WERI-Rb-1 (cell line): ENCODE results near the gene KRT80.

Experiments used
- DNase-seq: peaks from one replicate; pipeline ENCODE4 v3.0.0-alpha.2; 2020
- H3K27ac ChIP-seq: fragments of 250-450 bp; sonication (Bioruptor Pico); 2 replicates; pipeline ENCODE4 v1.5.1; 2020; ENCODE audit warnings: mild to moderate bottlenecking, moderate library complexity
- H3K27me3 ChIP-seq: fragments of 250-450 bp; sonication (Bioruptor Pico); 2 replicates; pipeline ENCODE4 v1.5.1; 2021; ENCODE audit warnings: mild to moderate bottlenecking, low read depth, moderate library complexity; ENCODE audit not compliant: insufficient read depth, severe bottlenecking
- H3K36me3 ChIP-seq: fragments of 250-450 bp; sonication (Bioruptor Pico); 2 replicates; pipeline ENCODE4 v1.5.1; 2020; ENCODE audit warnings: mild to moderate bottlenecking, moderate library complexity
- H3K4me3 ChIP-seq: 2 replicates; pipeline ENCODE4 v1.5.1; 2011; ENCODE audit warnings: low read depth, mild to moderate bottlenecking, control low read depth, low read length
- H3K9me3 ChIP-seq: fragments of 250-450 bp; sonication (Bioruptor Pico); 2 replicates; pipeline ENCODE4 v1.5.1; 2021; ENCODE audit warnings: mild to moderate bottlenecking, moderate library complexity; ENCODE audit not compliant: severe bottlenecking
- CTCF ChIP-seq: IDR thresholded peaks from 2 replicates; pipeline ENCODE4 v1.5.1; 2011; ENCODE audit warnings: low read depth, mild to moderate bottlenecking, control low read depth, inconsistent platforms, low read length

KRT80 gene

DNA sequence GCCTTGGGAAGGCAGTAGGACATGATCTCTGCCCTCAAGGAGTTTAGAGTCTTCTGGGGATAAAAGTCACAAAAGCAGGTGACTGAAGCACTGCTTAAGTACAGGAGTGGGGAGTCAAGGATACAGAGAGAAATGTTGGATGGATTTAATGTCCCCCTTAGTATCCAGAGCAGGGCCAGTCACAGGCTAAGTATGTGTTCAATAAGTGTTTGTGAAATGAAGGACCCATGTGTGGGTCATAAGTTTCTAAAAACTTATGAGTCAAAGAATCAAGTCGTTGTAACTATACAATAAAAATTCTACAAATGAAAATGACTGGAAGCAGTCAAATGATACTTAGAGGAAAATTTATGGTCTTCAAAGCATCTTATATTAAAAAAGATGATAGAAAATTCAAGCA, 25.1 kb downstream of the KRT80 start:
- no peaks in the 10 kb centered on the region for H3K36me3 ChIP-seq
- no peaks in the 10 kb centered on the region for H3K27me3 ChIP-seq
- H3K9me3 ChIP-seq: no peaks in the 10 kb centered on the region
- TF ChIP-seq CTCF: no peak
- no peak overlapping the region for H3K4me3 ChIP-seq
- H3K27ac ChIP-seq: no peak overlapping the region
- no peak for DNase-seq

DNA sequence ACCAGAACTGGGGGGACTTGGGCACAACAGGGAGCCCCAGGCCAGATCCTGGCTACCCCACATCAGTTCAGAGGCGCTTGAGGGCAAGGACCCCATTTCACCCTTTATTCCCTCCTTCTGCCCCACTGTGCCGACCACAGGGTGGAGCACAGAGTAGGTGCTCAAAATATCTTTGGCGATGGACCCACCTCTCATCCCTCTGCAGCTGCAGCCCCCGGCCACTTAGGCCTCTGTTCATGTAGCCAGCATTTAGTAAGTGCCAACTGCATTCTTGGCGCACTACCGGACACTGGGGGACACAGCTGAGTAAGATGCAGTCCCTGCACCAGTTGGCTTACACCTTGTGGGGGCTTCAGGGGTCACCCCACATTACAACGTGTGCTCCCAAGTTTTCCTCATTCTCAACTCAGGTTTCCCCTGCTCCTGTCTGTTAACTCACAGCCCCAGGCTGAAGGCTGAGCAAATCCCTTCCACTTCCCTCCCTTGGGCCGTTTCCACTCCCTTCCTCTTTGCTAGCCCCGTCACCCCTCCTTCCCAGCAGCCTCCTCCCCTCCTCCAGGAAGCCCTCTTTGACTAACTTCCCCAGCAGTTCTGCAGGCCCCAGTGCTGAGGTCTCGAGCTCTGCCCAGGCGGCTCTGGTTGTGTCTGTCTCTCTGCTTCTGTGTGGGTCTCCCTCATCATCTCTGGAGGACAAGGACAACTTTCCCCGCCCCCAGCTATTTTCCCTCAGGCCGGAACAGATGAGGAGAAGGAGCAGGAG, 26.5 kb downstream of the KRT80 start:
- no peak for TF ChIP-seq CTCF
- H3K27me3 ChIP-seq: no peaks in the 10 kb centered on the region
- H3K4me3 ChIP-seq: no peak overlapping the region
- no peaks in the 10 kb centered on the region for H3K9me3 ChIP-seq
- DNase-seq: no peak
- H3K27ac ChIP-seq: no peak overlapping the region
- no peaks in the 10 kb centered on the region for H3K36me3 ChIP-seq

DNA sequence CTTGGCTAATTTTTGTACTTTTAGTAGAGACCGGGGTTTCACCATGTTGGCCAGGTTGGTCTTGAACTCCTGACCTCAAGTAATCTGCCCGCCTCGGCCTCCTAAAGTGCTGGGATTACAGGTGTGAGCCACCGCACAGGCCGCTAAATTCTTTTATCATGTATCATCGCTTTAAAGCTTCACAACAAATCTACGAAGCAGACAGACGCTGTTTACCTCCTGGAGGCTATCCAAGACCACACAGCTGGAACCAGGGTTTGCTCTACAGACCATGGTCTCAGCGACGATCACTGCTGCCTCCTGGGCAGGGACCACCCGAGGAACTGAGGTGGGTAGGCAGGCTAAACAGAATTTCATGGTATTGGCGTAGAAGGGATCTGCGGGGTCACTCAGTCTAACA, 27.2 kb downstream of the KRT80 start:
- H3K27me3 ChIP-seq: no peaks in the 10 kb centered on the region
- DNase-seq: no peak
- H3K36me3 ChIP-seq: no peaks in the 10 kb centered on the region
- H3K4me3 ChIP-seq: no peak overlapping the region
- no peak for TF ChIP-seq CTCF
- H3K9me3 ChIP-seq: no peaks in the 10 kb centered on the region
- H3K27ac ChIP-seq: no peak overlapping the region

DNA sequence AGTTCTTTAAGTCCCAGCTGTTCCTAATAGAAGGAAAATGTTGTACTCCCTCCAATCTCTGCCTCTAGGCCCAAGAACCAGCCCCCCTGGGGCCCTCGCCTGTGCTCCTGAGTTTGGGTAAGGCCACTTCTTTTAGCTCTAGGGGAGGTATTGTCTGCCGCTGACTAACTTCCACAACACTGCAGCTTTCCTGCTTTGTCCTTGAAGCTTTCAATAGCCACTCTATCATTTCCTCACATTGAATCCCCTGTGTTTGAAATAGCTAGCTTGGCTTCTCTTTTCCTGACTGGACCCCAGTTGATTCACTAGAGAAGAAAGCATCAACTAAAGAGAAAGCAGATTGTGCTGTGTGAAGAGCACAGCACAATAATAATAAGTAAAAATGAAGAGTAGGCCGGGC, 28.8 kb downstream of the KRT80 start:
- no peak for DNase-seq
- H3K27ac ChIP-seq: peak overlapping the region; percentile 44; the same call in 1 of the 2 replicates
- H3K9me3 ChIP-seq: no peaks in the 10 kb centered on the region
- no peak overlapping the region for H3K4me3 ChIP-seq
- no peak for TF ChIP-seq CTCF
- H3K36me3 ChIP-seq: no peaks in the 10 kb centered on the region
- no peaks in the 10 kb centered on the region for H3K27me3 ChIP-seq

DNA sequence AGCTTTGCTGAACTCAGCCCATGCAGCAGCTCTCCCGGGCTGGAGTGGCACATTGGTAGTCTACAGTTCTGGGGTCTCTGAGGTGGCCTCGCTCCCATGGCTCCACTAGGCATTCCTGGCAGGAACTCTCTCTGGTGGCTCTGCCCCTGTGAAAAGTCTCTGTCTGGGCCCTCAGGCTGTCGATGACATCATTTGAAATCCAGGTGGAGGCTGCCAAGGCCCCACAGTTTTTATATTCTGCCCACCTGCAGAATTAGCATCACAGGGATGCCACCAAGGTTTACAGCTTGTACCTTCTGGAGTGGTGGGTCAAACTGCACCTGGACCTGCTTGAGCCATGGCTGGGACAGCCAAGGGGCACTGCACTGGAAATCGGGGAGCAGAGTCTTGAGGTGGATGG, 31.6 kb downstream of the KRT80 start:
- no peak overlapping the region for H3K27ac ChIP-seq
- no peak for TF ChIP-seq CTCF
- no peak for DNase-seq
- H3K36me3 ChIP-seq: no peaks in the 10 kb centered on the region
- no peak overlapping the region for H3K4me3 ChIP-seq
- H3K9me3 ChIP-seq: no peaks in the 10 kb centered on the region
- H3K27me3 ChIP-seq: no peaks in the 10 kb centered on the region
